Islet precursor cell (in vitro differentiated cells): ENCODE results near the gene VPS11.
"Not testable (repeated sequence)": the region's sequence is repeated elsewhere in the genome, so short reads cannot be mapped to it uniquely, and the experiment has no call there.

Experiments used
- DNase-seq: peaks from one replicate; pipeline ENCODE4 v3.0.0-alpha.2; 2018

The VPS11 gene

DNA sequence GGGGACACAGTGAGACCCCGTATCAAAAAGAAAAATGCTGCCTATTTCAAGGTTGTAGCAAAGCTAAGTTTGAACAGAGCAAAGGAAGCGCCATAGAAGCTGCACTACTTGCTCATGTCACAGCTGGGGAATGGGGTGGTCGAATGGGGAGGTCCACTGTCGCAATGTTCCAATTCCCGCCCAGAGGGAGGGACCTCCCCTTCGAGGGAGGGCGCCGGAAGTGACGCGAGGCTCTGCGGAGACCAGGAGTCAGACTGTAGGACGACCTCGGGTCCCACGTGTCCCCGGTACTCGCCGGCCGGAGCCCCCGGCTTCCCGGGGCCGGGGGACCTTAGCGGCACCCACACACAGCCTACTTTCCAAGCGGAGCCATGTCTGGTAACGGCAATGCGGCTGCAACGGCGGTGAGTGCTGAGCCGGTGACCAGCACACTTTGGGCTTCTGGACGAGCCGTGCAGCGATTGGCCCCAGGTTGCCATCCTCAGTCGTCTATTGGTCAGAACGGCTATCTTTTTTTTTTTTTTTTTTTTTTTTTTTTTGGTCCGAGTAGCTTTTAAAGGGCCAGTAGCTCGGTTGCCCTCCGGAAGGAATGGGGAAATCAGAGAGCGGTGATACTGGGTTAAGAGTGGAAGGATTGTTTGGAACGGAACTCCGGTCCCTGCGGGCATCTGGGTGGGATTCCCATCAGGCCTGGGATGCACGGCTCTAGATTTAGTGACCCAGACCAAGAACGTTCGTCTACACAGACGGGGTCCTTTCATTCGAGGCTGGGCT, 17.2 kb downstream of the VPS11 start, which contains the start of gene HMBS:
TSS of gene HMBS (plus strand) at position 219 of the 774 bp plus-strand sequence. CDS start at position 372, 153 bp downstream.
- DNase-seq, result peak; percentile 97

DNA sequence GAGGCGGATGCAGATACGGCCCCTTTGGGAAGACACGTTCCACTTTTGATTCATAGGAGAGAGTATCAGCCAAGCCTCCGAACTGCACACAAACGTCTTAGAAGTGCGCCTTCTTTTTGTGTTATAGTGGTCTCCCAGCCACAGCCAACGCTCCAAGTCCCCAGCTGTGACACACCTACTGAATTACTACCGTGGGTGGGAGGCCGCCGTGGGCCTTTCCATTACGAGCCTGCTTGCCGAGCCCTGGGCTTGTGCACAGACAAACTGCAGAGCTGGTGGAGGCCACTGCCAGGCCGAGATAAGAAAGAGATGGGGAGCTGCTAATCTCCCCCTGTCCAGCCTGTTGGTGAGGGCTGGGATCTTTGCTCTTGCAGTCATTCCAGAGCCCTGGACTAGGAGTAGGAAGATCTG, 17.8 kb downstream of the VPS11 start:
- DNase-seq, result no peak

DNA sequence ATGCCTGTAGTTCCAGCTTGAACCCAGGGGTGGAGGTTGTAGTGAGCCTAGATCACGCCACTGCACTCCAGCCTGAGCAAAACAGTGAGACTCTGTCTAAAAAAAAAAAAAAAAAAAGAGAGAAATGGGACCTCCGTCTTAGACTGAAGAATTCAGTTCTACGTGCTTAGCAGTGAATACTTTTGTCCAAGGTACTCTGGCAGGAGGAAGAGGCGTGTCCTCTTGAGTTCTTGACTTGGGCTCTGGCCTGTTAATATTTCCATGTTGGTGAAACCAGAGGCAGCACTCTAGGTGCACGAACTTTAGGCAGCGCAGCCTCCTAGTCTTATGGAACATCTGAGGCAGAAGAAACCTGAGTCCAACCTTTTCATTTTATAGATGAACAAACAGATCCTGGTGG, 19.5 kb downstream of the VPS11 start:
- no peak for DNase-seq

DNA sequence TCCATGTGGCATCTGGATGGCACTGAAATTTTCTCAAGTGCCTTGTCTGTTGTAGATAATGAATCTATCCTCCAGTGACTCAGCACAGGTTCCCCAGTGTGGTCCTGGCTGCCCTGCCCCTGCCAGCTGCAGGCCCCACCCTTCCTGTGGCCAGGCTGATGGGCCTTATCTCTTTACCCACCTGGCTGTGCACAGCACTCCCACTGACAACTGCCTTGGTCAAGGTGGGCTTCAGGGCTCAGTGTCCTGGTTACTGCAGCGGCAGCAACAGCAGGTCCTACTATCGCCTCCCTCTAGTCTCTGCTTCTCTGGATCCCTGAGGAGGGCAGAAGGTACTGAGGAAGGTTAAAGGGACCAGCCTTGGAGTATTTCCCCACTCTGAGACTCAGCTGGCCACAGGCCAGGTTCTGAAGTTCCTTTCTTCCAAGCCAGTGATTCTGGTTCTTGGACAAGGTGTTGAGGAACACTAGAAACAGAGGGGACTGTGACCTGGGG, 20.2 kb downstream of the VPS11 start:
- no peak for DNase-seq

DNA sequence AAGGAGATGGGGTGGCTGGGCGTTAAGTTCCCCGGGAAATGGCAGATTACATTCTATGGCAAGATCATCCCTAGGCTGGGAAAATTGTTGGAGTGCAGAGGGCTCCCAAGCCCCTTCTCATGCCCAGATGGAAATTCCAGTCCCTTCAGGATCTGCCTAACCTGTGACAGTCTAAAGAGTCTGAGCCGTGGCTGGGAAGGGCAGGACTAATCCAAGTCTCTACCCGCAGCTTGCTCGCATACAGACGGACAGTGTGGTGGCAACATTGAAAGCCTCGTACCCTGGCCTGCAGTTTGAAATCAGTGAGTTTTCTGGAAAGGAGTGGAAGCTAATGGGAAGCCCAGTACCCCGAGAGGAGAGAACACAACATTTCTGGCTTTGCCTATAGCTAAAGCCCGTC, 20.8 kb downstream of the VPS11 start:
- no peak for DNase-seq

DNA sequence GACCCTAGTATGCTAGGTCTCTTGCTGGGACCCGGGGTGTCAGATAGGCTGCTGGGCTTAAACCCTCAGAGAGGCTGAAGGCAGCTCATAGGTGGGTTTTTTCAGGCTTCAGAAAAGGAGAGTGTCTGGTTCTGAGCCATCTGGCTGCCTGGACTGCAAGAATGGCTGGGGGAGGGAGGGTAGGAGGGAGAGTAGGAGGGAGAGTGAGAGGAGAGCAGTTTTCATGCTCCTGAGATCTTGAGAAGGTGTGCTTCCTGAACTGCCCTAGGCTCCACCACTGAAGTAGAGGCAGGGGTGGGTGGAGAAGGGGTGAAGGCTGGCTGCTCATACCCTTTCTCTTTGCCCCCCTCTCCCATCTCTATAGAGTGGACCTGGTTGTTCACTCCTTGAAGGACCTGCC, 21.7 kb downstream of the VPS11 start:
- no peak for DNase-seq

DNA sequence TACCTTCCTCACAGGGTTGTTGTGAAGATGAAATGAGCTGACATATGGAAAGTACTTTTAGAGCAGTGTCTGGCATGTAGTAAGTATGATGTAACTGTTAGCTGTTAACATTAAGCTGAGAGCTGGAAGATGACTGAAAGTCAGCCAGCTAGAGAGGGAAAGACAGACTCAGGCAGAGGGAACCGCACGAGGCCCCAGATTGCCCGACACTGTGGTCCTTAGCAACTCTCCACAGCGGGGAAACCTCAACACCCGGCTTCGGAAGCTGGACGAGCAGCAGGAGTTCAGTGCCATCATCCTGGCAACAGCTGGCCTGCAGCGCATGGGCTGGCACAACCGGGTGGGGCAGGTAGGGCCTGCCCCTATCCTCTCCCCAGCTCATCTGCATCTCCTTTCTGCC, 23.6 kb downstream of the VPS11 start:
- DNase-seq, result no peak

DNA sequence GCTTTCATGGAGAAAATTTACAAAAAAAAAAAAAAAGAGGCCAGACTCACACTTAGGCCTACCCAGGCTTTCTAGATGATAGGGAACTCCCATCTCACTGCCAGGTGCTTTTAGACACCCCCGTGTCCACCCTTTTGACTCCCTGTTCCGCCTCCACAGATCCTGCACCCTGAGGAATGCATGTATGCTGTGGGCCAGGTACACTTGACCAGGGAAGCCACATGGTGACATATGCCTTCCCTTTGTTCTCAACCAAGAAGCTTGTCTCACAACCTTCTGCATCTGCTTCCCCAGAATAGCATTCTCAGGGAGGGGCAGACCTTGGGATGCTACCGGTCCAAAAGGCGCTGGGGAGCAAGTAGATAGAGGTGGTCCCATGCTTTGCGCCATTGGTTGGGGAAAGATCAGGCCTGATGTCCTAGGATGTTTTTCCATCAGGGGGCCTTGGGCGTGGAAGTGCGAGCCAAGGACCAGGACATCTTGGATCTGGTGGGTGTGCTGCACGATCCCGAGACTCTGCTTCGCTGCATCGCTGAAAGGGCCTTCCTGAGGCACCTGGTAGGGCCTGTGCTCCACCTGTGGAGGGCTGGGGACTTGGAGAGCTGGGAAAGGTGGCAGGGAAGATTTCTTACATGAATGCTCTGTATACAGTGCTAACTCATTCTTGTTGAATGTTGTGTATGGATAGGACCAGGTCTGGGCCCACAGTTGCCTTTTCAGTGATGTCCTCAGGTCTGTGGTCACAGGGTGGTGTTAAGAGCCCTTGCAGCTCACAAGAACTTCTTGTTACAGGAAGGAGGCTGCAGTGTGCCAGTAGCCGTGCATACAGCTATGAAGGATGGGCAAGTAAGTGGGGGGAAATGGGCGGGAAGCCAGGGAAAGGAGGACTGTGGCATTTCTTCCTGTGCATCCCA, 24.6 kb downstream of the VPS11 start:
- no peak for DNase-seq

DNA sequence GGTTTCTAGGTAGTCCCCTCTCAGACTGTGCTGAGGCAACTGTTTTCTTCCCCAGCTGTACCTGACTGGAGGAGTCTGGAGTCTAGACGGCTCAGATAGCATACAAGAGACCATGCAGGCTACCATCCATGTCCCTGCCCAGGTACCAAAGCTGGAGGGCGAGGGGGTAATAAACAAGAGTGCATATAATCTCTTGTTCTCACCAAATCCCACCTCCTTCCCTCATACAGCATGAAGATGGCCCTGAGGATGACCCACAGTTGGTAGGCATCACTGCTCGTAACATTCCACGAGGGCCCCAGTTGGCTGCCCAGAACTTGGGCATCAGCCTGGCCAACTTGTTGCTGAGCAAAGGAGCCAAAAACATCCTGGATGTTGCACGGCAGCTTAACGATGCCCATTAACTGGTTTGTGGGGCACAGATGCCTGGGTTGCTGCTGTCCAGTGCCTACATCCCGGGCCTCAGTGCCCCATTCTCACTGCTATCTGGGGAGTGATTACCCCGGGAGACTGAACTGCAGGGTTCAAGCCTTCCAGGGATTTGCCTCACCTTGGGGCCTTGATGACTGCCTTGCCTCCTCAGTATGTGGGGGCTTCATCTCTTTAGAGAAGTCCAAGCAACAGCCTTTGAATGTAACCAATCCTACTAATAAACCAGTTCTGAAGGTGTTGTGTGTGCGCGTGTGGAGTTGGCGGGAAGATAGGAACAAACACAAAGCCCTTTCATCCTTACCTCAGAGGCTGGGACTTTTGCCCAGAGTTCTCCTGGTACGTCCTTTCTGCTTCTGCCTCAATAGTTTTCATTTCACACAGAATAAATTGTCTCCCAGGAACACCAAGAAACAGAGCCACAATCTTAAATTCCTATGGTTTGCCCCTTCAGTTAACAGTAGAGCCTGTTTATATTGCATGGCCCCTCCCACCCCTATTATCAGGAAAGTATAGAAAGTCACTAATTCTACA, 25.5 kb downstream of the VPS11 start:
- no peak for DNase-seq

DNA sequence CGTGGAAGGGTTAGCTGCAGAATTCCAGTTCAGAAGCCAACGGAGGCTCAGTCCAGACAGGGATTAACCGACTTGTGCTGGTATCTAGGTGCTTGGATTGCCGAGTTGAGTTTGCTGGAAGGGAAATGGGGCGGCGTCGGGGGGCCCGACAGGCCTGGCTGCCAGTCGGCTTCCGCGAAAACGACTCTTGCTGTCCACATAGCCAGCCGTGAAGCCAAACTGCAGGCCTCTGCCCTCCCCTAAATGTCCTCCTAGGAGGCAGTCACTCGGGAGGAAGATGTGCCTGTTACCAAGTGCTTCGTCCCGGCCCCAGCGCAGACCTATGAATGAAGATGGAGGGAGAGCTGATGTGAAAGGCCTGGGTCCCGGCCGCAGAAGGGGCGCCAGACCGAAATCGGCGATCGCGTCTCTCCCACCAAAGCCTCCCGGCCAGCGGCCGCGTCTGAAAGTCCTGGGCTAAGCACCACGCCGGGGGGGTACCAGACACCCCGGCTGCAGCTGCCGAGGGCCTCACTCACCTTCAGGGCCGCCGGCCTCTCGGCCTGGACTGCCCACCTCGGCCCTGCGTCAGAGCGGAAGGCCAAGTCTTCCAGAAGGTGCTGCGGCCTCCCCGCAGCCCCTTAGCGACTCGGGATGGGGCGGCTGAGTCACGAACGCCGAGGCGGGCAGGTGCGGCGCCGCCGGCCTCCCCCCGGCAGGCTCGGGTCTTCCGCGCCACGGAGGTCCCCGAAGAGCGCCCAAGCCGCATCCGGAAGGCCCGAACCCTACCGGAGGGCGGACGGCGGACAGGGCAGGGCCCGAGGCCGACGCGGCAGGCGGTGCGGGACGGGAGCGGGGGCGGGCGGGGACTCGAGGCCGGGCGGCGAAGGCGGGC, 26.6 kb downstream of the VPS11 start:
- DNase-seq, result no peak

DNA sequence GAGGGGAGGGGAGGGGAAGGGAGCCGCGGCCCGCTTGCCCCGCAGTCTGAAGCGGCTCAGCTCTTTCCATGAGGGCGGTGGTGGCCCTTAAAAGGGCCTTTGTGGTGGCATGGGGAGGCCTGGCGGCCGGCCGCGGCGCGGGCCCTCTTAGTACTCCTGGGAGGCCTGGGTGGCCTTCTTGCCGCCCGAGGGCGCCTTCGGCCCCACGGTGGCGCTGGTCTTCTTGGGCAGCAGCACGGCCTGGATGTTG, 27.1 kb downstream of the VPS11 start:
- DNase-seq, result no peak

DNA sequence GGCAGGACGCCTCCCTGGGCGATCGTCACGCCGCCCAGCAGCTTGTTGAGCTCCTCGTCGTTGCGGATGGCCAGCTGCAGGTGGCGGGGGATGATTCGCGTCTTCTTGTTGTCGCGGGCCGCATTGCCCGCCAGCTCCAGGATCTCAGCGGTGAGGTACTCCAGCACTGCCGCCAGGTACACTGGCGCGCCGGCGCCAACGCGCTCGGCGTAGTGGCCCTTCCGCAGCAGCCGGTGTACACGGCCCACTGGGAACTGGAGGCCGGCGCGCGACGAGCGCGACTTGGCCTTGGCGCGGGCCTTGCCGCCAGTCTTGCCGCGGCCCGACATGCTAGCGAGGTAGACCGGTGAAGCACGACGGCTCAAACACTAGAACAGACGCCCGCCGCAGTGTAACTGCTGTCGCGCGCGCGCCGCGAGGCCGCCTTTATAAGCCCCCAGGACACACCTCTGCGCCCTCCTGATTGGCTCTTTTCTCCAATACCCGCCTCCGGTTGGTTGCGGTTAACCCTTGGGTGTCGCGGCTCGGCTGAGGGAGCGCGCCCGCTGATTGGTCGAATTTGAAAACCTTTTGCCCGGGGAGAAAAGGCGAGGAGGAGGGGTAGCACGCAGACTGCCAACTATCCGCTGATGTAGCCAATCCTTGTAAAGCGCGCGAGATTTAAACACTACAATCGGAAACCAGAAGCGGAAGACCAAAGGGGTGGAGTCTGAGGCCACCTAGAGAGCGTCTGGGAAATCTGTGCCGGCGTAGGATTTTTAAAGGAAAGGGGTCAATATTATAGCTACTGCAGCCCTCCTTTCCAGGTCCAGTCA, 27.7 kb downstream of the VPS11 start:
- DNase-seq, result peak; percentile 100

DNA sequence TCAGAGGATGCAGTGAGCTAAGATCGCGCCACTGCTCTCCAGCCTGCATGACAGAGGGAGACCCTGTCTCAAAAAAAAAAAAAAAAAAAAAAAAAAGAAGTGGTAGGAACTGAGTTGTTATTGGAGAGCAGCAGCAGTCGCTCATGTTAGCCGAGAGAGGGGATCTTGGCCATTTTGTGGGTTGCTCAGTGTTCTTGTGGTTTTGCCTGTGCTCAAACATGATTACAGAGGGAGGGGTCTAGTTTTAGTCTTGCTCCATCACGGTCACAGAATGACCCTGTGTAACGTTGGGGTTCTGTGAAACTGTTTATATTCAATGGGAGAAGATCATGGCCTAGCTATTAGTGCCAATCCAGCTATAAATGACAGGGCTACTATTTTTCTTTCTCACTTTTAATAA, 32.1 kb downstream of the VPS11 start:
- no peak for DNase-seq

DNA sequence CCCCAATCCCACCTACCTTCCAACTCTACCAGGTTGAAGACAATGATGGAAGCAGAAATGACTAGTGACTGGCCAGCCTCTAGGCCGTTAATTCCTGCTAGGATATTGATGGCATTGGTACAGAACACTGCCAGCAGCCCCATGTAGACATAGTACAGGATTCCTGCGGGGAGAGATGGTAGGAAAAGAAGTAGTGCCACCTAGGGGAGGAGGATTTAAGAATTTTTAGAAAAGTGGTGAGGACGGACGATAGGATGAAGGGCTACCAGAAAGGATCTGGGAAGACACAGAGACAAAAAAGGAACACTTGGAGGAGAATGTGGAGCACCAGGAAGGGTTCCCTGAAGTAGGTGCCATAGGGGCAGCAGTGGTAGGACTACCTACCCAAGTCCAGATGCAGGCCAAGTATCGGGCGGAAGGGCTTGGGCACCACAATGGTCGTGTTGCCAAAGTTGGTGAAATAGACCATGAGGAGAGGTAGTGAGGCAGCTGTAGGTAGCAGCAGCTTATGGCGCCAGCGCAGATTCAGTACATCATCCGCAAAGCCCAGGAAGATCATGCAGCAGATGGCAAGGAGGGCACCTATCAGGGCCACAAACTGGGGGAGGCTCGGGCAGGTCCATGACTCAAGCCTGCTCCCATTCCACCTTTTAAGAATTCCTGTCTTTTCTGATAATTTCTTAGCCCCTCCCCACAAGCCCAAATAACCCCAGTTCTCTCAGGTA, 32.8 kb downstream of the VPS11 start:
- DNase-seq, result no peak

DNA sequence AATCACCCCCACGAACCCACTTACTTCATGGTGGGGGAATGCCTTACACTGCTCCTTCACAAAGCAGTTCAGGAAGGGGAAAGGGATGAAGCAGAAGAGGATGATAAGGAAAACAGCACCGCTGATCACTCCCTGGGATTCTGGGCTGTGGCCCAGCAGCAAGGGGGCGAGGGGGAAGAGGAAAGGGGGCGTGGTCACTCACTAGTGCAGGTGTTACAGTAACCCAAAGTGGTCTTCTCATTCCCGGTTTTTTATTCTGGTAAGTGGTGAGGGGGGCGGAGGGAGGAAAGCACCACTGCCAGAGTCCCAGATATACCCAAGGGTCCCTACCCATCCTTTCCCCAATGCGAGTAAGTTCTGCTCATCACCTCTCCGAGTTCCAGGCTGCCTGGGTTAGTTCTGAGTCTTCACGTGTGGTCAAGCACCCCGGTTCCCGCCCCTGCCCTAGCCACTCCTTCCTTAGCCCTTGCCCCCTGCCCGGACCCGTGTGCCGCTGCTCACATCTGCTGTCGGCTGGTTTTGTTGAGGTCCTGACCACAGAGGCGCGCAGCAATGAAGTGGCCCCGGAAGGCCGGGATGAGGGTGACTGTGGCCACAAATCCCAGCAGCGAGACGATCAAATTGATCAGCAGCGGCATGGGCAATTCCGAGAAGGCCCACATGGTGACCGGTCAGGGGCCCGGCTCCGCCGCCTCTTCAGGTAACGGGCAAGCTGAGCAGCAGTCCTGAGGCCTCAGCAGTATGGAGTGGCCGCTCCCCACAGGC, 33.6 kb downstream of the VPS11 start:
- DNase-seq, result no peak

DNA sequence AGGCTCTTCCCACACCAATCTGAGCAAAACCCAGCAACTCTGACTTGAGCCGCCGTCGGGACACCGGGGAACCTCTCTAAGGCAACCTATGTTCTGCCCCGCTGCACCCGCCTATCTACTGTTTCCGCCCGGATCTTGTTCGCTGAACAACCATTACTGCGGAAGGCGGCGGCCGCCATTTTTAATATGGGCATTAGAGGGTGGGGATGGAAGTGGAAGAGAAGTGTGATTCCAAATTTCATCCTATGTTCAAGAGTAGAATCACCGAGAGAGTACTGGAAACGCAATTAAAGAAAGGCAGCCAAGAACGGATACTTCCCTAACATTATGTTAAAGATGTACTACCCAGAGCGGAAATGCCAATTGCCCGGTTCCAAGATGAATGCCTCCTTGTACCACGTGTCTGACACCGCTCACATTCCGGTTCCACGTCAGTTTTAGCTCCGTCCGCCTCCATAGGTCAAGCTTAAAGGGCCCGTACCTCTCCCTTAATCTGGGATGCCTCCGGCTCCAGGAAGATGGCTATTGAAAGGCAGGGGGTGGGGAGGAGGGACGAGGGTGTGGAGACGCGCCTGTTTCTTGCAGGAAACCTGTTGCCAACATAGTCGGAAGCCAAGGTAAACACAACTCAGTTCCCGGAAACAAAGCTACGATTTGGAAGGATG, 34.3 kb downstream of the VPS11 start, which contains the start of gene DPAGT1:
TSS of gene DPAGT1 (minus strand) at position 95 of the 665 bp plus-strand sequence. CDS start 198 bp downstream, outside the sequence.
- peak; percentile 98 for DNase-seq

DNA sequence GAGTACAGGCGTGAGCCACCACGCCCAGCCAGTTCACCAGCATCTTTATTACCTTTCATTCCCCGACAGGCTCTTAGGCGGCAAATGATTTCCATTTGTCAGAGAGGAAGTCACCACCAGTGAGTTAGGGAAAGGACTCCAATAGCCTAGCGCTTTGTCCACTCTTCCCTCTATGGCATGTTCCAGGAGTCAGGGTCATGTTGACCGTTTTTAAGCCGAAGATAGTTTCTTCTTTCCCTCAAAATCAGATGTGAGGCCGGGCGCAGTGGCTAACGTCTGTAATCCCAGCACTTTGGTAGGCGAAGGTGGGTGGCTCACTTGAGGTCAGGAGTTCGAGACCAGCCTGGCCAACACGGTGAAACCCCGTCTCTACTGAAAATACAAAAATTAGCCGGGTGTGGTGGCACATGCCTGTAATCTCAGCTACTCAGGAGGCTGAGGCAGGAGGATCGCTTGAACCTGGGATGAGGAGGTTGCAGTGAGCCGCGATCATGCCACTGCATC, 35.6 kb downstream of the VPS11 start:
- not testable (repeated sequence) for DNase-seq

DNA sequence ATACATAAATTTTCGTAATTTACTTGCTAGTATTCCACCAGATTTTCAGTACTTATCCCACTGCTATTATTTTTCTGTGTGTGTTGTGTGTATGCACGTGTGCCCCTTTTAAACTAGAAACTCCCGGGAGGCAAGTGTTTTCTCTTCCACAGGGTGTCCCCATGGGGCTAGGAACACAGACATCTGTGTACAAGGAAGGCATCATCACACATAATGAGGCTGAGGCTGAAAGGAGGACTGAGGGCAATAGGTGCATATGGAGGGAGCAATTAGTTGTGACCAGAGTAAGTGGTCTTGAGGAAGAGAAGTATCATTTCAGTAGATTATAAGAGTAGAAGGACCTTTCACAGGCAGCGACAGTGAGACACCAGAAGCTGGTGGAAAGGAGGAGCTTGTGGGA, 36.2 kb downstream of the VPS11 start:
- no peak for DNase-seq
